Neural progenitor cell (in vitro differentiated cells): Measurements from ENCODE around the gene SURF4.

Experiments
- EZH2 ChIP-seq: fragments of 200-600 bp; sonication (generic); IDR thresholded peaks from 2 replicates; pipeline ENCODE4 v1.6.1; 2017; ENCODE audit warnings: antibody characterized with exemption, mild to moderate bottlenecking, moderate library complexity
- TF ChIP-seq, protein P1 (sequence below): fragments of 200-600 bp; sonication (generic); IDR thresholded peaks from 2 replicates; pipeline ENCODE4 v1.5.1; 2017; ENCODE audit warnings: antibody characterized with exemption, mild to moderate bottlenecking

- no peak for TF ChIP-seq EZH2
- TF ChIP-seq, protein P1, sequence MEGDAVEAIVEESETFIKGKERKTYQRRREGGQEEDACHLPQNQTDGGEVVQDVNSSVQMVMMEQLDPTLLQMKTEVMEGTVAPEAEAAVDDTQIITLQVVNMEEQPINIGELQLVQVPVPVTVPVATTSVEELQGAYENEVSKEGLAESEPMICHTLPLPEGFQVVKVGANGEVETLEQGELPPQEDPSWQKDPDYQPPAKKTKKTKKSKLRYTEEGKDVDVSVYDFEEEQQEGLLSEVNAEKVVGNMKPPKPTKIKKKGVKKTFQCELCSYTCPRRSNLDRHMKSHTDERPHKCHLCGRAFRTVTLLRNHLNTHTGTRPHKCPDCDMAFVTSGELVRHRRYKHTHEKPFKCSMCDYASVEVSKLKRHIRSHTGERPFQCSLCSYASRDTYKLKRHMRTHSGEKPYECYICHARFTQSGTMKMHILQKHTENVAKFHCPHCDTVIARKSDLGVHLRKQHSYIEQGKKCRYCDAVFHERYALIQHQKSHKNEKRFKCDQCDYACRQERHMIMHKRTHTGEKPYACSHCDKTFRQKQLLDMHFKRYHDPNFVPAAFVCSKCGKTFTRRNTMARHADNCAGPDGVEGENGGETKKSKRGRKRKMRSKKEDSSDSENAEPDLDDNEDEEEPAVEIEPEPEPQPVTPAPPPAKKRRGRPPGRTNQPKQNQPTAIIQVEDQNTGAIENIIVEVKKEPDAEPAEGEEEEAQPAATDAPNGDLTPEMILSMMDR = no peak
These were observed 51.7 kb downstream of the SURF4 start for GRCh38 chr9:133323991-133324703.
